HCT116 (cell line): ENCODE data around the gene CUL4A.

Experiments
- CEBPB ChIP-seq: IDR thresholded peaks from 2 replicates; pipeline ENCODE4 v1.6.1; 2012; ENCODE audit warnings: low read depth
- EGR1 ChIP-seq: IDR thresholded peaks from 2 replicates; pipeline ENCODE4 v1.6.1; 2012; ENCODE audit warnings: low read depth
- EZH2 ChIP-seq: fragments of 200-600 bp; sonication (generic); IDR thresholded peaks from 2 replicates; pipeline ENCODE4 v1.6.1; 2017; ENCODE audit warnings: antibody characterized with exemption, mixed run types
- EZH2phosphoT487 ChIP-seq: fragments of 200-600 bp; IDR thresholded peaks from 2 replicates; pipeline ENCODE4 v1.6.1; 2018; ENCODE audit warnings: antibody characterized with exemption, borderline replicate concordance
- POLR2A ChIP-seq: IDR thresholded peaks from 2 replicates; pipeline ENCODE4 v1.7.0; 2011; ENCODE audit warnings: borderline replicate concordance; ENCODE audit not compliant: insufficient read depth, insufficient read length; ENCODE audit errors: extremely low read depth
- POLR2AphosphoS5 ChIP-seq: IDR thresholded peaks from 2 replicates; pipeline ENCODE4 v1.6.1; 2011; ENCODE audit warnings: mild to moderate bottlenecking, low read depth, low read length, moderate library complexity
- RAD21 ChIP-seq: IDR thresholded peaks from 2 replicates; pipeline ENCODE4 v1.6.1; 2012; ENCODE audit warnings: low read depth, mild to moderate bottlenecking
- SIN3A ChIP-seq: IDR thresholded peaks from 2 replicates; pipeline ENCODE4 v1.6.1; 2012; ENCODE audit warnings: low read depth
- YY1 ChIP-seq: IDR thresholded peaks from 2 replicates; pipeline ENCODE4 v1.6.1; 2011; ENCODE audit warnings: low read length, low read depth, moderate library complexity, mild to moderate bottlenecking; ENCODE audit not compliant: insufficient replicate concordance; ENCODE audit errors: extremely low read depth
- TF ChIP-seq, protein P1 (sequence below), 3 experiments: fragments of 200-600 bp in 1 of 3; sonication (generic) in 1 of 3; IDR thresholded peaks in 2 of 3; conservative IDR thresholded peaks in 1 of 3; 2 replicates each; pipeline ENCODE4 v1.5.1; 2012 to 2017; ENCODE audit warnings: low read depth in 2 of 3, low read length in 2 of 3, antibody characterized with exemption in 1 of 3, borderline replicate concordance in 1 of 3, control low read depth in 1 of 3, mild to moderate bottlenecking in 1 of 3, mixed read lengths in 1 of 3, mixed run types in 1 of 3, moderate library complexity in 1 of 3; ENCODE audit not compliant: insufficient read depth in 1 of 3
- TF ChIP-seq, protein P2 (sequence below): IDR thresholded peaks from 2 replicates; pipeline ENCODE4 v1.6.1; 2012; ENCODE audit warnings: low read depth
- TF ChIP-seq, protein P3 (sequence below): IDR thresholded peaks from 2 replicates; pipeline ENCODE4 v1.6.1; 2012

DNA sequence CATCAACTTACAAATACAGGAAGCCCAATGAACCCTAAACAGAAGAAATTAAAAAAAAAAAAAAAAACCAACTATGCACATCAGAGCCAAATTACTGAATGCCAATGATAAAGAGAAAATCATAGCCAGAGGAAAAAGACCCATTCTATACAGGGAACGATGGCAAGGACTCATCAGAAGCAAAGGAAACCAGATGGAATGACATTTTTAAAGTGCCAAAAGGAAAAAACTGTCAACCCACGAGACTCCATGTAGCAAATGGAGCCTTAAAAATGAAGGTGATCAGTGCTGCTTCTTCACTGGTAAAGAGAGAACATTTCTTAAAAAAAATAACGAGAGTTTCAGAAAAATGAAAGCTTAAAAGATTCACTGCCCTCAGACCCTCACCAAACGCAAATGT, 19.2 kb upstream of the CUL4A start:
- TF ChIP-seq EGR1, result no peak
- TF ChIP-seq, protein P1, sequence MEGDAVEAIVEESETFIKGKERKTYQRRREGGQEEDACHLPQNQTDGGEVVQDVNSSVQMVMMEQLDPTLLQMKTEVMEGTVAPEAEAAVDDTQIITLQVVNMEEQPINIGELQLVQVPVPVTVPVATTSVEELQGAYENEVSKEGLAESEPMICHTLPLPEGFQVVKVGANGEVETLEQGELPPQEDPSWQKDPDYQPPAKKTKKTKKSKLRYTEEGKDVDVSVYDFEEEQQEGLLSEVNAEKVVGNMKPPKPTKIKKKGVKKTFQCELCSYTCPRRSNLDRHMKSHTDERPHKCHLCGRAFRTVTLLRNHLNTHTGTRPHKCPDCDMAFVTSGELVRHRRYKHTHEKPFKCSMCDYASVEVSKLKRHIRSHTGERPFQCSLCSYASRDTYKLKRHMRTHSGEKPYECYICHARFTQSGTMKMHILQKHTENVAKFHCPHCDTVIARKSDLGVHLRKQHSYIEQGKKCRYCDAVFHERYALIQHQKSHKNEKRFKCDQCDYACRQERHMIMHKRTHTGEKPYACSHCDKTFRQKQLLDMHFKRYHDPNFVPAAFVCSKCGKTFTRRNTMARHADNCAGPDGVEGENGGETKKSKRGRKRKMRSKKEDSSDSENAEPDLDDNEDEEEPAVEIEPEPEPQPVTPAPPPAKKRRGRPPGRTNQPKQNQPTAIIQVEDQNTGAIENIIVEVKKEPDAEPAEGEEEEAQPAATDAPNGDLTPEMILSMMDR (IDR thresholded peaks at IDR 0.05 in 2 of 3, conservative IDR thresholded peaks at IDR 0.05 in 1 of 3; ENCODE audit: borderline replicate concordance in 1 of 3, insufficient read depth in 1 of 3, low read depth in 2 of 3, low read length in 2 of 3), result no peak
- no peak for TF ChIP-seq YY1
- TF ChIP-seq RAD21, result no peak
- TF ChIP-seq, protein P2, sequence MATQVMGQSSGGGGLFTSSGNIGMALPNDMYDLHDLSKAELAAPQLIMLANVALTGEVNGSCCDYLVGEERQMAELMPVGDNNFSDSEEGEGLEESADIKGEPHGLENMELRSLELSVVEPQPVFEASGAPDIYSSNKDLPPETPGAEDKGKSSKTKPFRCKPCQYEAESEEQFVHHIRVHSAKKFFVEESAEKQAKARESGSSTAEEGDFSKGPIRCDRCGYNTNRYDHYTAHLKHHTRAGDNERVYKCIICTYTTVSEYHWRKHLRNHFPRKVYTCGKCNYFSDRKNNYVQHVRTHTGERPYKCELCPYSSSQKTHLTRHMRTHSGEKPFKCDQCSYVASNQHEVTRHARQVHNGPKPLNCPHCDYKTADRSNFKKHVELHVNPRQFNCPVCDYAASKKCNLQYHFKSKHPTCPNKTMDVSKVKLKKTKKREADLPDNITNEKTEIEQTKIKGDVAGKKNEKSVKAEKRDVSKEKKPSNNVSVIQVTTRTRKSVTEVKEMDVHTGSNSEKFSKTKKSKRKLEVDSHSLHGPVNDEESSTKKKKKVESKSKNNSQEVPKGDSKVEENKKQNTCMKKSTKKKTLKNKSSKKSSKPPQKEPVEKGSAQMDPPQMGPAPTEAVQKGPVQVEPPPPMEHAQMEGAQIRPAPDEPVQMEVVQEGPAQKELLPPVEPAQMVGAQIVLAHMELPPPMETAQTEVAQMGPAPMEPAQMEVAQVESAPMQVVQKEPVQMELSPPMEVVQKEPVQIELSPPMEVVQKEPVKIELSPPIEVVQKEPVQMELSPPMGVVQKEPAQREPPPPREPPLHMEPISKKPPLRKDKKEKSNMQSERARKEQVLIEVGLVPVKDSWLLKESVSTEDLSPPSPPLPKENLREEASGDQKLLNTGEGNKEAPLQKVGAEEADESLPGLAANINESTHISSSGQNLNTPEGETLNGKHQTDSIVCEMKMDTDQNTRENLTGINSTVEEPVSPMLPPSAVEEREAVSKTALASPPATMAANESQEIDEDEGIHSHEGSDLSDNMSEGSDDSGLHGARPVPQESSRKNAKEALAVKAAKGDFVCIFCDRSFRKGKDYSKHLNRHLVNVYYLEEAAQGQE, result no peak
- no peak for TF ChIP-seq CEBPB
- no peak for TF ChIP-seq POLR2AphosphoS5
- TF ChIP-seq EZH2phosphoT487, result no peak
- TF ChIP-seq POLR2A, result no peak
- TF ChIP-seq, protein P3, sequence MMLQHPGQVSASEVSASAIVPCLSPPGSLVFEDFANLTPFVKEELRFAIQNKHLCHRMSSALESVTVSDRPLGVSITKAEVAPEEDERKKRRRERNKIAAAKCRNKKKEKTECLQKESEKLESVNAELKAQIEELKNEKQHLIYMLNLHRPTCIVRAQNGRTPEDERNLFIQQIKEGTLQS, result no peak
- no peak for TF ChIP-seq EZH2
- no peak for TF ChIP-seq SIN3A
